Neural crest cell (in vitro differentiated cells): ENCODE data around the gene CDH13. TPM values are rescaled to one million over a fixed set of nuclear protein-coding genes. Genes with fewer than 3 reads are reported as not detected.

Experiments used
- DNase-seq: peaks from one replicate; pipeline ENCODE4 v3.0.0; 2021; ENCODE audit warnings: low read depth, mixed read lengths, low spot score
- H3K27ac Mint-ChIP-seq: one replicate; pipeline ENCODE4 v1.8.0; 2021; ENCODE audit warnings: mild to moderate bottlenecking, mixed read lengths; ENCODE audit not compliant: unreplicated experiment
- H3K27me3 Mint-ChIP-seq: 2 replicates; pipeline ENCODE4 v1.8.0; 2021; ENCODE audit warnings: low read depth, mild to moderate bottlenecking, mixed read lengths
- H3K36me3 Mint-ChIP-seq: 2 replicates; pipeline ENCODE4 v1.8.0; 2021; ENCODE audit warnings: low read depth, mild to moderate bottlenecking, mixed read lengths
- H3K4me1 Mint-ChIP-seq: 2 replicates; pipeline ENCODE4 v1.8.0; 2021; ENCODE audit warnings: mixed read lengths
- H3K4me3 Mint-ChIP-seq: one replicate; pipeline ENCODE4 v1.8.0; 2021; ENCODE audit warnings: mild to moderate bottlenecking, mixed read lengths
- H3K9me3 Mint-ChIP-seq: 2 replicates; pipeline ENCODE4 v1.8.0; 2021; ENCODE audit warnings: mixed read lengths
- CTCF ChIP-seq: fragments of 200-600 bp; sonication (generic); conservative IDR thresholded peaks from 2 replicates; pipeline ENCODE4 v1.5.0; 2021; ENCODE audit warnings: antibody characterized with exemption, mild to moderate bottlenecking
- total RNA-seq: library from RNA; stranded (reverse); gene quantifications from 2 replicates; pipeline ENCODE4 v1.2.1, GENCODE V29; 2021

CDH13 gene
- total RNA-seq, 1 donor from 2014 or later, result 1.1 TPM

- no peak for DNase-seq
- H3K27ac Mint-ChIP-seq, result no peak overlapping the region
- H3K36me3 Mint-ChIP-seq, result no peaks in the 10 kb centered on the region
- H3K4me3 Mint-ChIP-seq, result no peak overlapping the region
- no peaks in the 10 kb centered on the region for H3K4me1 Mint-ChIP-seq
- peaks cover 10% of the 10 kb centered on the region for H3K27me3 Mint-ChIP-seq
- no peak for TF ChIP-seq CTCF
- H3K9me3 Mint-ChIP-seq, result no peaks in the 10 kb centered on the region
These were observed 1062.6 kb downstream of the CDH13 start for GRCh38 chr16:83689385-83689831.

- no peaks in the 10 kb centered on the region for H3K36me3 Mint-ChIP-seq
- no peak overlapping the region for H3K4me3 Mint-ChIP-seq
- no peaks in the 10 kb centered on the region for H3K4me1 Mint-ChIP-seq
- TF ChIP-seq CTCF, result no peak
- no peak for DNase-seq
- H3K27me3 Mint-ChIP-seq, result peaks cover 15% of the 10 kb centered on the region
- H3K27ac Mint-ChIP-seq, result no peak overlapping the region
- H3K9me3 Mint-ChIP-seq, result no peaks in the 10 kb centered on the region
These were observed 1065.5 kb downstream of the CDH13 start for GRCh38 chr16:83692224-83692623.

GRCh38 chr16:83698964-83699363, 1072.2 kb downstream of the CDH13 start:
- TF ChIP-seq CTCF, result no peak
- H3K4me1 Mint-ChIP-seq, result no peaks in the 10 kb centered on the region
- H3K27ac Mint-ChIP-seq, result no peak overlapping the region
- H3K27me3 Mint-ChIP-seq, result peaks cover 48% of the 10 kb centered on the region
- no peaks in the 10 kb centered on the region for H3K9me3 Mint-ChIP-seq
- no peaks in the 10 kb centered on the region for H3K36me3 Mint-ChIP-seq
- H3K4me3 Mint-ChIP-seq, result no peak overlapping the region
- no peak for DNase-seq

- H3K4me1 Mint-ChIP-seq, result no peaks in the 10 kb centered on the region
- no peak for TF ChIP-seq CTCF
- H3K4me3 Mint-ChIP-seq, result no peak overlapping the region
- no peak overlapping the region for H3K27ac Mint-ChIP-seq
- DNase-seq, result no peak
- H3K36me3 Mint-ChIP-seq, result no peaks in the 10 kb centered on the region
- peaks cover 50% of the 10 kb centered on the region for H3K27me3 Mint-ChIP-seq
- no peaks in the 10 kb centered on the region for H3K9me3 Mint-ChIP-seq
These were observed 1073.0 kb downstream of the CDH13 start for GRCh38 chr16:83699817-83700216.

GRCh38 chr16:83700918-83701317, 1074.1 kb downstream of the CDH13 start:
- no peaks in the 10 kb centered on the region for H3K36me3 Mint-ChIP-seq
- H3K4me1 Mint-ChIP-seq, result no peaks in the 10 kb centered on the region
- no peak overlapping the region for H3K27ac Mint-ChIP-seq

More at GRCh38 chr16:83700918-83701317, 1074.1 kb downstream of the CDH13 start:
- Mint-ChIP-seq H3K9me3 (no peaks in the 10 kb centered on the region), H3K4me3 (no peak overlapping the region), H3K27me3 (peaks cover 50% of the 10 kb centered on the region)
- DNase-seq, result no peak
- no peak for TF ChIP-seq CTCF
